ENCODE measurements around the gene MAP2K5. TPM values are rescaled to one million over a fixed set of nuclear protein-coding genes. Genes with fewer than 3 reads are reported as not detected.

MAP2K5 gene
- total and polyA plus RNA-seq, 2 donors from 2014 or later = 14.1 to 18.6 TPM

DNA sequence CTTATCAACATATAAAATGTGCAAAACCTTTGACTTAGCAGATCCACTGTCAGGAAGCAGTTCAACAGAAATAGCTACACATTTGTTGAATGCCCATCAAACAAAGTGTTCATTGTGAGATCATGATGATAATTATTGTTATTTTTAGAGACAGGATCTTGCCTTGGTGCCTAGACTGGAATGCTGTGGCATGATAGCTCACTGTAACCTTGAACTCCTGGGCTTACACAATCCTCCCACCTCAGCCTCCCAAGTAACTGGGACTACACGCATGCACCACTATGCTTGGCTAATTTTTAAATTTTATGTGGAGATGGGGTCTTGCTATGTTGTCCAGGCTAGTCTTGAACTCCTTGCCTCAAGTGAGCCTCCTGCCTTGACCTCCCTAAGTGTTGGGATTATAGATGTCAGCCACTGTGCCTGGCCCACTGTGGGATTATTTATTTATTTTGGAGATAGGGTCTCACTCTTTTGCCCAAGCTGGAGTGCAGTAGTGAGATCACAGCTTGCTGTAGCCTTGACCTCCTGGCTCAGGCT lies 8.8 kb downstream of the MAP2K5 start:
- no peak overlapping the region for H3K9ac ChIP-seq (ENCODE audit: low read length in 3 of 3)
- DNase-seq (no peak), FAIRE-seq (no peak)
- no peaks in the 10 kb centered on the region for H3K9me3 ChIP-seq (ENCODE audit: control insufficient read depth in 2 of 3, insufficient read depth in 1 of 3, low read length in 3 of 3)
- TF ChIP-seq, protein P1, sequence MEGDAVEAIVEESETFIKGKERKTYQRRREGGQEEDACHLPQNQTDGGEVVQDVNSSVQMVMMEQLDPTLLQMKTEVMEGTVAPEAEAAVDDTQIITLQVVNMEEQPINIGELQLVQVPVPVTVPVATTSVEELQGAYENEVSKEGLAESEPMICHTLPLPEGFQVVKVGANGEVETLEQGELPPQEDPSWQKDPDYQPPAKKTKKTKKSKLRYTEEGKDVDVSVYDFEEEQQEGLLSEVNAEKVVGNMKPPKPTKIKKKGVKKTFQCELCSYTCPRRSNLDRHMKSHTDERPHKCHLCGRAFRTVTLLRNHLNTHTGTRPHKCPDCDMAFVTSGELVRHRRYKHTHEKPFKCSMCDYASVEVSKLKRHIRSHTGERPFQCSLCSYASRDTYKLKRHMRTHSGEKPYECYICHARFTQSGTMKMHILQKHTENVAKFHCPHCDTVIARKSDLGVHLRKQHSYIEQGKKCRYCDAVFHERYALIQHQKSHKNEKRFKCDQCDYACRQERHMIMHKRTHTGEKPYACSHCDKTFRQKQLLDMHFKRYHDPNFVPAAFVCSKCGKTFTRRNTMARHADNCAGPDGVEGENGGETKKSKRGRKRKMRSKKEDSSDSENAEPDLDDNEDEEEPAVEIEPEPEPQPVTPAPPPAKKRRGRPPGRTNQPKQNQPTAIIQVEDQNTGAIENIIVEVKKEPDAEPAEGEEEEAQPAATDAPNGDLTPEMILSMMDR (IDR thresholded peaks at IDR 0.05; ENCODE audit: borderline replicate concordance, extremely low read depth, insufficient read depth) = no peak
- intact Hi-C loops (cut with DNase I) = no loop called here
- H3K27me3 ChIP-seq (ENCODE audit: control insufficient read depth, insufficient read depth, low read length) = no peaks in the 10 kb centered on the region
- H3K4me1 ChIP-seq (ENCODE audit: control insufficient read depth in 2 of 3, insufficient read depth in 2 of 3, low read depth in 1 of 3, low read length in 3 of 3) = no peaks in the 10 kb centered on the region
- no peak overlapping the region for H3K4me3 ChIP-seq (ENCODE audit: low read length in 3 of 3)
- no peak overlapping the region for H3K27ac ChIP-seq (ENCODE audit: low read depth in 2 of 2, low read length in 2 of 2)
- H3K36me3 ChIP-seq (ENCODE audit: control insufficient read depth in 2 of 3, insufficient read depth in 3 of 3, low read length in 3 of 3) = peaks cover 0 to 3% (median 2%) of the 10 kb centered on the region in 3 donors

DNA sequence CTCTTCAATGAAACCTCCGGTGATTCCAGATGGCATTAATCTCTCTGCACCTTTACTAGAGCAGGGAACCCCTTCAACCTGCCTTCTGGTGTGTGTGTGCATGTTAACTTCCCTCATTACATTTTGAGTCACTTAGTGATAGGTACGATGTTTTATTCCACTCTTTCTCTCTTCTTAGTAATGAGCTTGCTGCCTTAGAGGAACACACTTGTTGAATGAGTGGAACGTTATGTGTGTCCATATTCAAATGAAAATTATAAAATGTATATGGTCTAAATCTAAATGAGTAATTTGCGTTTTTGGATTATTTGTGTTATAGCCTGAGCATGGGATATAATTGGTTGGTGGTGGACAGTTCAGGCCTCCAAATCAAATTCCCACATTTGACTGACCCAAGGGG lies 12.1 kb downstream of the MAP2K5 start:
- H3K4me1 ChIP-seq (ENCODE audit: control insufficient read depth in 2 of 3, insufficient read depth in 2 of 3, low read depth in 1 of 3, low read length in 3 of 3) = no peaks in the 10 kb centered on the region
- no peak for DNase-seq
- H3K27me3 ChIP-seq (ENCODE audit: control insufficient read depth, insufficient read depth, low read length) = no peaks in the 10 kb centered on the region
- intact Hi-C loops (cut with DNase I) = no loop called here
- FAIRE-seq = no peak
- peaks cover 0 to 3% (median 2%) of the 10 kb centered on the region in 3 donors for H3K36me3 ChIP-seq (ENCODE audit: control insufficient read depth in 2 of 3, insufficient read depth in 3 of 3, low read length in 3 of 3)
- H3K27ac ChIP-seq (ENCODE audit: low read depth in 2 of 2, low read length in 2 of 2) = no peak overlapping the region
- no peaks in the 10 kb centered on the region for H3K9me3 ChIP-seq (ENCODE audit: control insufficient read depth in 2 of 3, insufficient read depth in 1 of 3, low read length in 3 of 3)
- TF ChIP-seq, protein P1 (IDR thresholded peaks at IDR 0.05; ENCODE audit: borderline replicate concordance, extremely low read depth, insufficient read depth) = no peak
- H3K9ac ChIP-seq (ENCODE audit: low read length in 3 of 3) = no peak overlapping the region
- H3K4me3 ChIP-seq (ENCODE audit: low read length in 3 of 3) = no peak overlapping the region

- no peak overlapping the region for H3K9ac ChIP-seq (ENCODE audit: low read length in 3 of 3)
- no peaks in the 10 kb centered on the region for H3K36me3 ChIP-seq (ENCODE audit: control insufficient read depth in 2 of 3, insufficient read depth in 3 of 3, low read length in 3 of 3)
- H3K27me3 ChIP-seq (ENCODE audit: control insufficient read depth, insufficient read depth, low read length) = no peaks in the 10 kb centered on the region
- intact Hi-C loops (cut with DNase I) = no loop called here
- H3K4me1 ChIP-seq (ENCODE audit: control insufficient read depth in 2 of 3, insufficient read depth in 2 of 3, low read depth in 1 of 3, low read length in 3 of 3) = no peaks in the 10 kb centered on the region
- FAIRE-seq (no peak), DNase-seq (no peak)
- H3K4me3 ChIP-seq (ENCODE audit: low read length in 3 of 3) = no peak overlapping the region
- TF ChIP-seq, protein P1 (IDR thresholded peaks at IDR 0.05; ENCODE audit: borderline replicate concordance, extremely low read depth, insufficient read depth) = no peak
- H3K9me3 ChIP-seq (ENCODE audit: control insufficient read depth in 2 of 3, insufficient read depth in 1 of 3, low read length in 3 of 3) = no peaks in the 10 kb centered on the region
- H3K27ac ChIP-seq (ENCODE audit: low read depth in 2 of 2, low read length in 2 of 2) = no peak overlapping the region
Measured at GRCh38 chr15:67556976-67557570, 14.6 kb downstream of the MAP2K5 start.
